ENCODE results near the gene PRRC2B. TPM values are rescaled to one million over a fixed set of nuclear protein-coding genes. Genes with fewer than 3 reads are reported as not detected.

Gene PRRC2B
- total RNA-seq, 6 experiments from 2014 or later, result 130 to 173 (median 145) TPM

GRCh38 chr9:131484560-131485185 is 90.8 kb downstream of the PRRC2B start:
- peaks cover 11% of the 10 kb centered on the region; the same call in 1 of the 2 replicates for H3K27me3 Mint-ChIP-seq (ENCODE audit: insufficient read depth)
- no peaks in the 10 kb centered on the region for H3K9me3 Mint-ChIP-seq
- no peak overlapping the region for H3K4me3 Mint-ChIP-seq
- H3K36me3 Mint-ChIP-seq (ENCODE audit: low read depth), result peaks cover 14% of the 10 kb centered on the region
- DNase-seq, result no peak
- no peak for TF ChIP-seq CTCF (IDR thresholded peaks at IDR 0.05)
- H3K4me1 Mint-ChIP-seq (ENCODE audit: low read depth), result no peaks in the 10 kb centered on the region
- no peak overlapping the region for H3K27ac Mint-ChIP-seq

GRCh38 chr9:131485206-131485605 is 91.3 kb downstream of the PRRC2B start:
- Mint-ChIP-seq H3K4me3 (no peak overlapping the region), H3K4me1 (ENCODE audit: low read depth) (no peaks in the 10 kb centered on the region), H3K9me3 (no peaks in the 10 kb centered on the region), H3K36me3 (ENCODE audit: low read depth) (peaks cover 17% of the 10 kb centered on the region), H3K27me3 (ENCODE audit: insufficient read depth) (peaks cover 11% of the 10 kb centered on the region; the same call in 1 of the 2 replicates), H3K27ac (no peak overlapping the region)
- TF ChIP-seq CTCF (IDR thresholded peaks at IDR 0.05), result no peak
- no peak for DNase-seq

GRCh38 chr9:131485728-131486422 is 92.0 kb downstream of the PRRC2B start:
- Mint-ChIP-seq H3K36me3 (ENCODE audit: low read depth) (peaks cover 17% of the 10 kb centered on the region), H3K9me3 (no peaks in the 10 kb centered on the region), H3K27ac (no peak overlapping the region), H3K4me3 (no peak overlapping the region), H3K27me3 (ENCODE audit: insufficient read depth) (peaks cover 11% of the 10 kb centered on the region; the same call in 1 of the 2 replicates), H3K4me1 (ENCODE audit: low read depth) (no peaks in the 10 kb centered on the region)
- TF ChIP-seq CTCF (IDR thresholded peaks at IDR 0.05), result no peak
- no peak for DNase-seq

- no peaks in the 10 kb centered on the region for H3K4me1 Mint-ChIP-seq (ENCODE audit: low read depth)
- no peak overlapping the region for H3K4me3 Mint-ChIP-seq
- TF ChIP-seq CTCF (IDR thresholded peaks at IDR 0.05), result no peak
- no peaks in the 10 kb centered on the region for H3K9me3 Mint-ChIP-seq
- H3K36me3 Mint-ChIP-seq (ENCODE audit: low read depth), result peaks cover 15% of the 10 kb centered on the region
- no peak for DNase-seq
- peaks cover 10% of the 10 kb centered on the region; the same call in 1 of the 2 replicates for H3K27me3 Mint-ChIP-seq (ENCODE audit: insufficient read depth)
- H3K27ac Mint-ChIP-seq, result no peak overlapping the region
These were observed 93.1 kb downstream of the PRRC2B start for GRCh38 chr9:131487001-131487400.

- Mint-ChIP-seq H3K4me1 (ENCODE audit: low read depth) (no peaks in the 10 kb centered on the region), H3K27me3 (ENCODE audit: insufficient read depth) (peaks cover 8% of the 10 kb centered on the region; the same call in 1 of the 2 replicates), H3K27ac (no peak overlapping the region), H3K4me3 (no peak overlapping the region), H3K36me3 (ENCODE audit: low read depth) (peaks cover 12% of the 10 kb centered on the region), H3K9me3 (no peaks in the 10 kb centered on the region)
- no peak for TF ChIP-seq CTCF (IDR thresholded peaks at IDR 0.05)
- DNase-seq, result no peak
These were observed 93.7 kb downstream of the PRRC2B start for GRCh38 chr9:131487621-131488031.
